ENCODE measurements around the gene GLTP.
"Not testable (repeated sequence)": the region's sequence is repeated elsewhere in the genome, so short reads cannot be mapped to it uniquely, and the experiment has no call there.

The GLTP gene

GRCh38 chr12:109900752-109901580 is 20.6 kb upstream of the GLTP start:
- Histone ChIP-seq H3K27me3 (no peaks in the 10 kb centered on the region), H3K36me3 (peaks cover 27 to 36% (median 31%) of the 10 kb centered on the region in 3 donors), H3K9me3 (no peaks in the 10 kb centered on the region), H3K4me3 (peak overlapping the region; percentile 84 to 99), H3K4me1 (peaks cover 0 to 21% (median 11%) of the 10 kb centered on the region in 4 donors), H3K27ac (peak overlapping the region; percentile 77 to 79)
- no peak for TF ChIP-seq CTCF (IDR thresholded peaks at IDR 0.05)
- DNase-seq = no peak
- intact Hi-C loops (cut with DNase I; ENCODE audit: low total_unique reads) = no loop called here

GRCh38 chr12:109899783-109900751 is 19.7 kb upstream of the GLTP start, which contains the start of gene TCHP:
TSS of gene TCHP (plus strand) at chr12:109900274. CDS start at chr12:109903027, 2,753 bp downstream.
- Histone ChIP-seq H3K4me1 (peaks cover 0 to 21% (median 11%) of the 10 kb centered on the region in 4 donors), H3K4me3 (peak within 1 kb of the TSS; percentile 84 to 99), H3K36me3 (peaks cover 18 to 27% (median 22%) of the 10 kb centered on the region in 3 donors), H3K27me3 (no peaks in the 10 kb centered on the region), H3K27ac (peak within 1 kb of the TSS; percentile 77 to 79), H3K9me3 (no peaks in the 10 kb centered on the region)
- DNase-seq = peak; percentile 88 to 90
- intact Hi-C loops (cut with DNase I; ENCODE audit: low total_unique reads) = no loop called here
- TF ChIP-seq CTCF (IDR thresholded peaks at IDR 0.05) = no peak

GRCh38 chr12:109899345-109899744 is 19.0 kb upstream of the GLTP start:
- H3K27me3 ChIP-seq; intact Hi-C loops (cut with DNase I; ENCODE audit: low total_unique reads); DNase-seq; H3K9me3 ChIP-seq: not testable (repeated sequence)
- peaks cover 0 to 21% (median 11%) of the 10 kb centered on the region in 4 donors for H3K4me1 ChIP-seq
- H3K36me3 ChIP-seq = peaks cover 12 to 20% (median 15%) of the 10 kb centered on the region in 3 donors
- peak overlapping the region; percentile 77 to 79 for H3K27ac ChIP-seq
- peak overlapping the region; percentile 84 to 99 for H3K4me3 ChIP-seq

- intact Hi-C loops (cut with DNase I; ENCODE audit: low total_unique reads) = no loop called here
- no peak overlapping the region for H3K4me3 ChIP-seq
- no peaks in the 10 kb centered on the region for H3K36me3 ChIP-seq
- no peak for TF ChIP-seq CTCF (IDR thresholded peaks at IDR 0.05)
- H3K27me3 ChIP-seq = peaks cover 0 to 8% of the 10 kb centered on the region in 2 donors
- DNase-seq = no peak
- no peak overlapping the region for H3K27ac ChIP-seq
- H3K4me1 ChIP-seq = peaks cover 0 to 20% (median 10%) of the 10 kb centered on the region in 4 donors
- no peaks in the 10 kb centered on the region for H3K9me3 ChIP-seq
Measured at GRCh38 chr12:109897029-109897428, 16.7 kb upstream of the GLTP start.

- no peak overlapping the region for H3K4me3 ChIP-seq
- intact Hi-C loops (cut with DNase I; ENCODE audit: low total_unique reads) = no loop called here
- H3K4me1 ChIP-seq = peaks cover 0 to 12% (median 6%) of the 10 kb centered on the region in 4 donors
- no peaks in the 10 kb centered on the region for H3K36me3 ChIP-seq
- no peak overlapping the region for H3K27ac ChIP-seq
- no peaks in the 10 kb centered on the region for H3K9me3 ChIP-seq
- DNase-seq = no peak
- TF ChIP-seq CTCF (IDR thresholded peaks at IDR 0.05) = no peak
- H3K27me3 ChIP-seq = peaks cover 0 to 12% of the 10 kb centered on the region in 2 donors
Measured at GRCh38 chr12:109896188-109896587, 15.8 kb upstream of the GLTP start.
